Liver (tissue), 9 donors: Measurements from ENCODE around the gene CLCN7. TPM values are rescaled to one million over a fixed set of nuclear protein-coding genes. Genes with fewer than 3 reads are reported as not detected.

Source experiments
- DNase-seq: peaks from one replicate; pipeline ENCODE4 v3.0.0-alpha.2; 2017; ENCODE audit warnings: low spot score
- H3K27ac ChIP-seq, 2 donors: one replicate each; pipeline ENCODE4 v1.7.0; 2013; ENCODE audit warnings: inconsistent platforms in 2 of 2, low read length in 2 of 2, control low read depth in 1 of 2, low read depth in 1 of 2, mild to moderate bottlenecking in 1 of 2
- H3K27me3 ChIP-seq, 4 donors: one replicate each; pipeline versions ENCODE4 v1.6.1 to v1.7.0; 2013; ENCODE audit warnings: low read length in 3 of 4, inconsistent platforms in 1 of 4, mild to moderate bottlenecking in 1 of 4, moderate library complexity in 1 of 4; ENCODE audit not compliant: control insufficient read depth in 4 of 4, insufficient read depth in 4 of 4
- H3K36me3 ChIP-seq, 4 donors: one replicate each; pipeline versions ENCODE4 v1.6.1 to v1.7.0; 2013; ENCODE audit warnings: low read length in 3 of 4, mild to moderate bottlenecking in 3 of 4, low read depth in 1 of 4, moderate library complexity in 1 of 4; ENCODE audit not compliant: control insufficient read depth in 4 of 4, insufficient read depth in 3 of 4
- H3K4me1 ChIP-seq, 4 donors: one replicate each; pipeline versions ENCODE4 v1.6.1 to v1.7.0; 2013; ENCODE audit warnings: low read length in 3 of 4, mild to moderate bottlenecking in 3 of 4, moderate library complexity in 1 of 4; ENCODE audit not compliant: control insufficient read depth in 4 of 4, insufficient read depth in 4 of 4
- H3K4me3 ChIP-seq, 3 donors: one replicate each; pipeline versions ENCODE4 v1.6.1 to v1.7.0; 2013; ENCODE audit warnings: low read length in 3 of 3, control low read depth in 1 of 3, low read depth in 1 of 3, mild to moderate bottlenecking in 1 of 3
- H3K9ac ChIP-seq, 2 donors: one replicate each; pipeline ENCODE4 v1.7.0; 2013; ENCODE audit warnings: low read length in 2 of 2, mild to moderate bottlenecking in 2 of 2, moderate library complexity in 2 of 2, control low read depth in 1 of 2, low read depth in 1 of 2
- H3K9me3 ChIP-seq, 4 donors: one replicate each; pipeline versions ENCODE4 v1.6.1 to v1.7.0; 2013; ENCODE audit warnings: low read length in 3 of 4; ENCODE audit not compliant: control insufficient read depth in 4 of 4
- ATF3 ChIP-seq: IDR thresholded peaks from 2 replicates; pipeline ENCODE4 v1.6.1; 2016; ENCODE audit warnings: antibody characterized with exemption
- CTCF ChIP-seq: fragments of 150-350 bp; IDR thresholded peaks from 2 replicates; pipeline ENCODE4 v1.5.1; 2017; ENCODE audit warnings: improper control_type of control experiment, low read depth, low read length; ENCODE audit not compliant: missing input control
- EGR1 ChIP-seq, 2 donors: IDR thresholded peaks; 2 replicates each; pipeline ENCODE4 v1.6.1; 2016 to 2018; ENCODE audit warnings: antibody characterized with exemption in 2 of 2, low read depth in 2 of 2
- FOXA1 ChIP-seq: IDR thresholded peaks from 2 replicates; pipeline ENCODE4 v1.6.1; 2016; ENCODE audit warnings: antibody characterized with exemption
- FOXA2 ChIP-seq: IDR thresholded peaks from 2 replicates; pipeline ENCODE4 v1.6.1; 2016; ENCODE audit warnings: antibody characterized with exemption
- GABPA ChIP-seq, 2 donors: IDR thresholded peaks in 1 of 2; conservative IDR thresholded peaks in 1 of 2; 2 replicates each; pipeline ENCODE4 v1.6.1; 2016; ENCODE audit warnings: antibody characterized with exemption in 2 of 2, mild to moderate bottlenecking in 1 of 2, moderate library complexity in 1 of 2
- HNF4A ChIP-seq, 2 donors: conservative IDR thresholded peaks; 2 replicates each; pipeline ENCODE4 v1.6.1; 2016; ENCODE audit warnings: antibody characterized with exemption in 2 of 2, mild to moderate bottlenecking in 2 of 2
- HNF4G ChIP-seq: IDR thresholded peaks from 2 replicates; pipeline ENCODE4 v1.6.1; 2016; ENCODE audit warnings: antibody characterized with exemption
- JUND ChIP-seq, 2 donors: IDR thresholded peaks; 2 replicates each; pipeline ENCODE4 v1.6.1; 2016; ENCODE audit warnings: antibody characterized with exemption in 2 of 2
- MAX ChIP-seq: IDR thresholded peaks from 2 replicates; pipeline ENCODE4 v1.6.1; 2016; ENCODE audit warnings: antibody characterized with exemption
- NR2F2 ChIP-seq: IDR thresholded peaks from 2 replicates; pipeline ENCODE4 v1.6.1; 2016; ENCODE audit warnings: antibody characterized with exemption
- RAD21 ChIP-seq, 2 donors: IDR thresholded peaks; 2 replicates each; pipeline ENCODE4 v1.6.1; 2016; ENCODE audit warnings: antibody characterized with exemption in 2 of 2, mild to moderate bottlenecking in 2 of 2
- REST ChIP-seq: IDR thresholded peaks from 2 replicates; pipeline ENCODE4 v1.6.1; 2016; ENCODE audit warnings: antibody characterized with exemption, mild to moderate bottlenecking
- RXRA ChIP-seq, 2 donors: IDR thresholded peaks; 2 replicates each; pipeline ENCODE4 v1.6.1; 2017 to 2018; ENCODE audit warnings: antibody characterized with exemption in 2 of 2, mild to moderate bottlenecking in 1 of 2
- SP1 ChIP-seq: IDR thresholded peaks from 2 replicates; pipeline ENCODE4 v1.6.1; 2018; ENCODE audit warnings: antibody characterized with exemption, mild to moderate bottlenecking
- TAF1 ChIP-seq: conservative IDR thresholded peaks from 2 replicates; pipeline ENCODE4 v1.6.1; 2016; ENCODE audit warnings: antibody characterized with exemption, mild to moderate bottlenecking
- YY1 ChIP-seq: IDR thresholded peaks from 2 replicates; pipeline ENCODE4 v1.6.1; 2016; ENCODE audit warnings: antibody characterized with exemption, mild to moderate bottlenecking
- ZBTB33 ChIP-seq: IDR thresholded peaks from 2 replicates; pipeline ENCODE4 v1.6.1; 2016; ENCODE audit warnings: antibody characterized with exemption
- WGBS: extraction: QIAGEN DNeasy Blood & Tissue Kit; methylation state at CpG from one replicate; pipeline ENCODE4 v1.1.7; 2013; 5-methylcytosine and 5-hydroxymethylcytosine counted together
- polyA plus RNA-seq, 2 donors: library from polyadenylated mRNA; stranded (reverse) in 1 of 2; unstranded in 1 of 2; fragments of 200-250 nt in 1 of 2; fragments of >200 nt in 1 of 2; fragmentation: Nextera tagmentation in 1 of 2; extraction: Ambion mirVana in 1 of 2; gene quantifications; one replicate each; pipeline versions ENCODE4 v1.2.1 to v1.2.3, GENCODE V29; 2013 to 2015
- total RNA-seq, 2 donors: library from RNA; depleted of rRNA; stranded (reverse); fragments of >200 nt; gene quantifications; one replicate each; pipeline ENCODE4 v1.2.3, GENCODE V29; 2014
- donor health status: healthy.
- donor health status: healthy.
- donor health status: healthy.
- donor health status: healthy.
- donor health status: healthy.

Gene CLCN7
- total and polyA plus RNA-seq, 4 donors, result 13.9 to 36.2 (median 30.2) TPM

GRCh38 chr16:1492082-1492922 lies 17.5 kb upstream of the CLCN7 start:
- no peak for TF ChIP-seq EGR1 (IDR thresholded peaks at IDR 0.05; ENCODE audit: low read depth in 2 of 2)
- no peak for TF ChIP-seq HNF4A (conservative IDR thresholded peaks at IDR 0.05)
- no peak for TF ChIP-seq HNF4G
- no peak for TF ChIP-seq ATF3
- TF ChIP-seq JUND (IDR thresholded peaks at IDR 0.05), result no peak
- TF ChIP-seq RAD21 (IDR thresholded peaks at IDR 0.05), result no peak
- TF ChIP-seq TAF1, result no peak
- no peak for TF ChIP-seq ZBTB33
- TF ChIP-seq YY1, result no peak
- no peak for TF ChIP-seq FOXA2
- TF ChIP-seq CTCF, result no peak
- no peak for TF ChIP-seq RXRA (IDR thresholded peaks at IDR 0.05)
- no peak for TF ChIP-seq MAX
- TF ChIP-seq FOXA1, result no peak
- TF ChIP-seq REST, result no peak
- TF ChIP-seq NR2F2, result no peak
- TF ChIP-seq SP1, result no peak
- no peak for TF ChIP-seq GABPA (IDR thresholded peaks at IDR 0.05 in 1 of 2, conservative IDR thresholded peaks at IDR 0.05 in 1 of 2)
- WGBS, result 87% methylated on average over 23 of the region's 23 CpGs

More at GRCh38 chr16:1492082-1492922, 17.5 kb upstream of the CLCN7 start:
- Histone ChIP-seq H3K27me3 (no peaks in the 10 kb centered on the region), H3K27ac (peak overlapping the region; percentile 52 to 78), H3K36me3 (peaks cover 0 to 18% (median 12%) of the 10 kb centered on the region in 4 donors), H3K9ac (peak overlapping the region; percentile 49 to 65), H3K4me3 (peak overlapping the region; percentile 50 to 87 (median 80)), H3K4me1 (peaks cover 9 to 22% (median 16%) of the 10 kb centered on the region in 4 donors), H3K9me3 (no peaks in the 10 kb centered on the region)
- DNase-seq, result no peak
